Measurements from ENCODE around the gene HEXIM2. TPM values are rescaled to one million over a fixed set of nuclear protein-coding genes. Genes with fewer than 3 reads are reported as not detected.

The HEXIM2 gene
- total RNA-seq, 1 experiment from 2014 or later = 13.5 TPM

DNA sequence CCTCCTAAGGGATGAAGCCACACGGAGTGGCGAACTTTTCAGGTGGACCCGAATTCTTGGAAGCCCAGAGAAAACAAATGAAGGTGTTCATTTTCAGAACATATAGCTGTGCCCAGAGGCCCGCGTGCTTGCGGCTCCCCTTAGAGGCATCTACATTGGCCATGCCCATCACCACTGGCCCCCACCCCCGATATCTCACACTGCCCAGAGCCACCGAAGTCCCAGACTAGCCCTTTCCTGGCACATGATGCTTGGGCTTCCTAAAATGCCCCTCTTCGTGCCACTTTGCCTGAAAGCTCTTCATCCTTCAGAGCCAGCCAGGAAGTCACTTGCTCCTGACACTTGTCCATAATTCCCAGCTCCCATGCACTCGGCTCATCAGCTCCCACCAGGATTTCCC, 15.5 kb upstream of the HEXIM2 start:
- Histone ChIP-seq H3K4me2 (ENCODE audit: low read length) (peak overlapping the region; percentile 87), H3K9me3 (ENCODE audit: control insufficient read depth in 1 of 2, insufficient read depth in 1 of 2, low read depth in 1 of 2, low read length in 2 of 2) (no peaks in the 10 kb centered on the region), H3K4me3 (replicated peaks in 1 of 2; ENCODE audit: low read depth in 1 of 2, low read length in 2 of 2) (peak overlapping the region; percentile 68 to 95), H2AFZ (ENCODE audit: low read depth, low read length, poor library complexity, severe bottlenecking) (no peak overlapping the region), H3K9ac (ENCODE audit: low read length) (peak overlapping the region; percentile 98), H3K27ac (ENCODE audit: low read depth, low read length) (peak overlapping the region; percentile 87), H3K36me3 (ENCODE audit: control insufficient read depth in 1 of 2, insufficient read depth in 2 of 2, low read length in 2 of 2) (peaks cover 0 to 3% of the 10 kb centered on the region in 2 experiments; a peak in 1 of 4 replicates), H3K79me2 (ENCODE audit: insufficient read depth, low read length) (peaks cover 28% of the 10 kb centered on the region), H4K20me1 (ENCODE audit: insufficient read depth) (peaks cover 11% of the 10 kb centered on the region; the same call in 1 of the 2 replicates), H3K27me3 (ENCODE audit: insufficient read depth, low read length) (no peaks in the 10 kb centered on the region), H3K4me1 (ENCODE audit: control insufficient read depth in 1 of 2, insufficient read depth in 2 of 2, low read length in 2 of 2) (peaks cover 16 to 35% of the 10 kb centered on the region in 2 experiments), H3K9me2 (ENCODE audit: insufficient read depth) (no peaks in the 10 kb centered on the region)
- DNase-seq (ENCODE audit: low read depth, low spot score) (no peak), ATAC-seq (no peak)
- intact Hi-C loops (cut with micrococcal nuclease) = loop anchor here (5.0 kb wide), 1 partner anchor 281 kb away; no protein-coding TSS in a partner anchor
- CTCF ChIA-PET = interaction anchor here (10.2 kb wide), 1 partner anchor 10 kb away, joined by 131 read pairs; the partner anchor contains the start of gene ACBD4
- TF ChIP-seq SIN3A (IDR thresholded peaks at IDR 0.05; ENCODE audit: low read depth) = 0 out of 2 replicates have a peak, but pooled peaks have one; percentile 14
- no peak for TF ChIP-seq CBX3 (IDR thresholded peaks at IDR 0.05; ENCODE audit: low read depth)
- POLR2A ChIA-PET = interaction anchor here (1.0 to 7.3 kb wide), 2 partner anchors 10 to 28 kb away, joined by 4 to 176 read pairs; partner anchors contain the start of gene ACBD4
- RAD21 ChIA-PET (ENCODE audit: low non-redundant PET in 1 of 2, low total read pairs in 2 of 2, uncharacterized antibody in 2 of 2, unreplicated experiment in 2 of 2) = no interaction called here
- BruUV-seq (replicated peaks) = no TSS peak

DNA sequence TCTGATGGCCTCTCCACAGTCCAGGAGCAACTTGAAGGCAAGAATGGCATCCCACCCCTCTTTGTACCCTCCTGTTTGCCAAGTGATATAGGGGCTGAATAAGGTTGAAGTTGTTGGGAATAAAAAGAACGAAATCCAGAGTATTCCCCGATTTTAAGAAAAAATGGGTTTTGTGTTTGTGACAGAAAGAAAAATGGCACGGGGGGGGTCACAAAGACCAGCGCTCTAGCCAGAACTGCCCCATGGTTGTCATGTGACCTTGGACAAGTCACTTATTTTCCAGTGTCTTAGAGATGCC, 15.1 kb upstream of the HEXIM2 start:
- peak overlapping the region; percentile 87 for H3K27ac ChIP-seq (ENCODE audit: low read depth, low read length)
- H3K9me3 ChIP-seq (ENCODE audit: control insufficient read depth in 1 of 2, insufficient read depth in 1 of 2, low read depth in 1 of 2, low read length in 2 of 2) = no peaks in the 10 kb centered on the region
- H3K79me2 ChIP-seq (ENCODE audit: insufficient read depth, low read length) = peaks cover 32% of the 10 kb centered on the region
- intact Hi-C loops (cut with micrococcal nuclease) = loop anchor here (5.0 kb wide), 1 partner anchor 281 kb away; no protein-coding TSS in a partner anchor
- BruUV-seq (replicated peaks) = no TSS peak
- no peaks in the 10 kb centered on the region for H3K9me2 ChIP-seq (ENCODE audit: insufficient read depth)
- POLR2A ChIA-PET = interaction anchor here (1.0 to 7.3 kb wide), 2 partner anchors 11 to 27 kb away, joined by 4 to 176 read pairs; partner anchors contain the start of gene ACBD4
- H3K36me3 ChIP-seq (ENCODE audit: control insufficient read depth in 1 of 2, insufficient read depth in 2 of 2, low read length in 2 of 2) = peaks cover 0 to 3% of the 10 kb centered on the region in 2 experiments; a peak in 1 of 4 replicates
- RAD21 ChIA-PET (ENCODE audit: low non-redundant PET in 1 of 2, low total read pairs in 2 of 2, uncharacterized antibody in 2 of 2, unreplicated experiment in 2 of 2) = no interaction called here
- peaks cover 14% of the 10 kb centered on the region; the same call in 1 of the 2 replicates for H4K20me1 ChIP-seq (ENCODE audit: insufficient read depth)
- H3K4me3 ChIP-seq (replicated peaks in 1 of 2; ENCODE audit: low read depth in 1 of 2, low read length in 2 of 2) = peak overlapping the region; percentile 68 to 95
- TF ChIP-seq POLR2AphosphoS5 (IDR thresholded peaks at IDR 0.05; ENCODE audit: low read depth, low read length) = no peak
- 0 out of 2 replicates have a peak, but pooled peaks have one; percentile 15 for TF ChIP-seq SP1 (IDR thresholded peaks at IDR 0.05; ENCODE audit: low read depth)
- DNase-seq (ENCODE audit: low read depth, low spot score) (no peak), ATAC-seq (no peak)
- peaks cover 18 to 35% of the 10 kb centered on the region in 2 experiments for H3K4me1 ChIP-seq (ENCODE audit: control insufficient read depth in 1 of 2, insufficient read depth in 2 of 2, low read length in 2 of 2)
- H3K9ac ChIP-seq (ENCODE audit: low read length) = peak overlapping the region; percentile 98
- H3K27me3 ChIP-seq (ENCODE audit: insufficient read depth, low read length) = no peaks in the 10 kb centered on the region
- CTCF ChIA-PET = interaction anchor here (10.2 kb wide), 1 partner anchor 10 kb away, joined by 131 read pairs; the partner anchor contains the start of gene ACBD4
- peak overlapping the region; percentile 87 for H3K4me2 ChIP-seq (ENCODE audit: low read length)
- no peak overlapping the region for H2AFZ ChIP-seq (ENCODE audit: low read depth, low read length, poor library complexity, severe bottlenecking)

Data from HCT116 (cell line).